Stimulated activated naive CD4-positive, alpha-beta T cell treated with Interleukin-2 at 50 U/mL for 16 hours (primary cell): ENCODE data around the gene SLC2A13.
A peak's percentile ranks its signal among the peaks of the same experiment; 100 is the strongest.

Experiments used
- DNase-seq: peaks from one replicate; lab custom pipeline; 2025; lab: John Stamatoyannopoulos, UW

SLC2A13 gene

DNA sequence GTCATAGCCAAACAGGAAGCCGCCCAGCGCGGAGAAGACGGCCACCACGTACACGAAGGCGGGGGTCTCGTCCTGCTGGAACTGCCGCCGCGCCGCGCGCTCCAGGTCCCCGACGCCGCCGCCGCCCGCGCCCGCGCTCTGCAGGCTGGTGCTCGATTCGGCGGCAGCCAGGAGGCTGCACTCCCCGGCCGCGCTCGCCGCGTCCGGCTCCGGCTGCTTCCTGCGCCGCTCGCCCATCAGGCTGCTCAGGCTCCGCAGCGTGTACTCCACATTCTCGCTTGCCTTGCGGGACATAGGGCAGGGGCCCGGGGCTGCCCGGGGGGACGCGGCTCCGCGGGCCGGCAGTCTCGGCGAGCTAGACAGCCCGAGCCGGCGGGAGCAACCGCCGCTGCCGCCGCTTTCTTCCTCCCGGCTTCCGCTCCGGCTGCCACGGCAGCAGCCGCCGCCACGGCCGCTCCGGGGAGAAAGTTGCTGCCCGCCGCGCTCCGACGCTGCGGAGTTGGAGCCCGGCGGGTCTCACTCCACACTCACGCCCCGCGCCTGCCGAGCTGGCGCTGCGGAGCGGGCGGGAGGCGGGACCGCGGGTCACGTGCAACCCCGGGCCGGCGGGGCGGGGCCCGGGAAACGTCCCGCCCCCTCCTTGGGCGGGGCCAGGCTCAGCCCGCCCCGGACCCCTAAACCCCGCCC, at the start of gene SLC2A13:
SLC2A13 (minus strand) TSS at position 567 of the 687 bp plus-strand sequence; CDS start at position 294, 273 bp downstream.
- peak; percentile 63 for DNase-seq

GRCh38 chr12:40154381-40154780, 48.5 kb upstream of the SLC2A13 start:
- no peak for DNase-seq

DNA sequence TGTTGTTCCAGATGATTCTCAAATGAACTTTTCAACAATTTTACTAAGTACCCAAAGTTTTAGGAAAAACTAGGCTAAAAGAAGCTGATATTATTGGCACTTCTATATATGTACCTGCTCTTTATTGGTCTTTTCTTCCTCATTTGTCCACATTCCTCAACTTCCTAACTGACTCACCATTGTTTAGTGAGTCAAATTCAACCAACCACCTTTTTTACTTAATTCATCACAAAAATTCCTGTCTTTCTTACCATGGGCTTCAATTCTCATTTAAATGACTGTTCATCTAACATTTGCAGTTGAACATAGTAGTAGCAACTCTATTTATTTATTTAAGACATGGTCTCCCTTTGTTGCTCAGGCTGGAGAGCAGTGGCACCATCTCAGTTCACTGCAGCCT, 47.6 kb upstream of the SLC2A13 start:
- DNase-seq = no peak

DNA sequence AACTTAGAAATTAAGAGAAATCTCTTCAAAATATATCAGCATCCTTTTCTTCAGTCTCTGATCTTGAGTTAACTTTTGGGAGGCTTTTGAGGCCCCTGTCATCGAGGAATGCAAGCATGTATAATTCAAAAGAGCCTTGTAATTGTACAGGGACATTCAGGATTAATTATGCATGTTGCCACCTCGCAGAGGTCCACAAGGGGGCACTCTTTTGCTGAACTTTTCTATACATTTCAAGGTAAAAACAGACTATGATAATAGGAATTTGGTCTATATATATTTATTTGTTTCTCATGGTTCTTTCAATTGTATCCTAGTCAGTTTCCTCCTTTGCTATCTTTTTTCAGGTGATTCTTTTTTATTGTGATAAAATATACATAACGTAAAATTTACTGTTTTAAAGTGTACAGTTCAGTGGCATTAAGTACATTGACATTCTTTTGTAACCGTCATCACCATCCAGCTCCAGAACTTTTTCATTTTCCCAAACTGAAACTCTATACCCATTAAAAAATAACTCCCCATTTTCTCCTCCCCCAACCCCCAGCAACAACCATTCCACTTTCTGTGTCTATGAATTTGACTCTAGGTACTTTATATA, 47.0 kb upstream of the SLC2A13 start:
- DNase-seq = peak; percentile 29

GRCh38 chr12:40149673-40150260, 43.9 kb upstream of the SLC2A13 start:
- no peak for DNase-seq

DNA sequence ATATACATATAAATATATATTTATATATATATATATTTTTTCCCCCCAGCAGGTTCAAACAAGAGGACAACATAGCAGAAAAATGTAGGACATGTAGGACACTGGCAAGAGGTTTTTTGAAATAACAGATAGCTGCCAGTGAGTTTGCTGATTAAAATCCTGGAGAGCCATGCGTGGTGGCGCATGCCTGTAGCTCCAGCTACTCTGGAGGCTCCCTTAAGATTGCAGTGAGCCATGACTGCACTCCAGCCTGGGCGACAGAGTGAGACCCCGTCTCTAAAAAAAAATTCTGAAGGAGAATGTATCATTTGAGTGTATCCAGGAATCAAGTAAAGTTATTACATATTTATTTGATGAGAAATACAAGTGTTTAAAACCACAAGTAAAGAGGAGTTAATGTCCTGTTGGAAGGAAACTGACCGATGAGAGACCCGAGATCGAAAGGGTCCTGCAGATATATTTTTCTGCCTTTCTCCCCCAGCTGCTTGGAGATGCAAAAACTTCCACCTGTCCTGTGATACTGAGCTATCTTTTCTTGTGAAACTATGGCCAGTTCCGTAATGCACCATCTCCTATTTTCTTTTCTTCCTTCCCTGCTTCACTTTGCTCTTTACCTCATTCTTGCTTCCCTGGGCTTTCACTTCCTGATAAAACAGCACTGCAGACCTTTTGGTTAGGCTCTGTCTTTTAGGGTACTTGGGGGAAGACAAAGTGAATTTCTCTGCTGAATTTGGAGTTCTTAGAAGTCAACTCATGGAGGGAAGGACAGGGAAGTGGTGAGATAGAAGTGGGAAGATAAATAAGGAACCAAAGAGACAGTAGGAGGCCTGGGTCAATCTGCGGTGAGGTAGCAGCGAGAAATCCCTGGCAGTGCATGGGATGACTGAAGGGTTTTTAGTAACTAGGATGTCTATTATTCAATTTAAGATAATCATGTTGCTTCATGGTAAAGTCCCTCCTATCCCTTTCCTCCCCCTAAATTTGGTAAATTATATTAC, 41.2 kb upstream of the SLC2A13 start:
- DNase-seq = no peak

GRCh38 chr12:40145896-40146295, 40.0 kb upstream of the SLC2A13 start:
- no peak for DNase-seq

DNA sequence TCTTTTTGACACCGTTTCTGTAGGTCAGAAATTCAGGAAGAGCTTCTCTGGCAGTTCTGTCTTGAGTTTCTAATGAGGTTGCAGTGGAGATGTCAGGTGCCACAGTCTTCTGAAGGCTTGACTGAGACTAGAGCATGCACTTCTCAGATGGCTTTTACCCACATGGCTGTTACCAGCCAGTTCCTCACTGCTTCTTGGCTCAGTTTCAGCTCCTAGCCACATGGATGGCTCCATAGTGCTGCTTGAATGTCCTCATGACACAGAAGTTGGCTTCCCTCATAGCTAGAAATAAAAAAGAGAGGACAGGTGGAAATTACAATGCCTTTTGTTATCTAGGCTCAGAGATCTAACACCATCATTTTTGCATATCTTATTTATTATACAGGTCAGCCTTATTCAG, 38.1 kb upstream of the SLC2A13 start:
- DNase-seq = no peak

- DNase-seq = no peak
Measured at GRCh38 chr12:40142001-40142744, 36.3 kb upstream of the SLC2A13 start.

GRCh38 chr12:40138526-40138925, 32.6 kb upstream of the SLC2A13 start:
- DNase-seq = no peak

GRCh38 chr12:40137252-40137651, 31.4 kb upstream of the SLC2A13 start:
- no peak for DNase-seq

GRCh38 chr12:40127408-40127807, 21.5 kb upstream of the SLC2A13 start:
- DNase-seq = no peak

- DNase-seq = no peak
Measured at GRCh38 chr12:40123496-40123895, 17.6 kb upstream of the SLC2A13 start.

- no peak for DNase-seq
Measured at GRCh38 chr12:40122842-40123241, 17.0 kb upstream of the SLC2A13 start.

DNA sequence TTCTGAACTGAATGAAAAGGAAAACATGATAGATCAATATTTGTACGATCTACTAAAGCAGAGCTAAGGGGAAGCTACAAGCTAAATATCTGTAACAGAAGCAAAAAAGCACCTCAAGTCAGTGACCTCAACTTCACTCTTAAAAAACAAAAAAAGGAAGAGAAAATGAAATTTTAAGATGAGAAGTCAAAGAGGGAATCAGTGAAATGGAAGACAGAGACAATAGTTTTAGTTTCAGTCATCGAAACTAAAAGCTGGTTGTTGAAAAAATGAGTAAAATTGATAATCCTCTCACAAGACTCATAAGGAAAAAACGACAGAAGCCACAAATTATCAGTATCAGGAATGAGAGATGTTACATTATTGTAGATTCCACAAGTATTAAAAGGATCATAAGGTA, 11.9 kb upstream of the SLC2A13 start:
- DNase-seq = no peak

- no peak for DNase-seq
Measured at GRCh38 chr12:40110586-40110985, 4.7 kb upstream of the SLC2A13 start.

- peak; percentile 61 for DNase-seq
Measured at GRCh38 chr12:40107803-40108620, 2.1 kb upstream of the SLC2A13 start.

GRCh38 chr12:40107098-40107802, 1.4 kb upstream of the SLC2A13 start:
- peak; percentile 85 for DNase-seq

GRCh38 chr12:40106655-40107054, 774 bp upstream of the SLC2A13 start:
- no peak for DNase-seq

GRCh38 chr12:40106202-40106533, 287 bp upstream of the SLC2A13 start:
- DNase-seq = no peak
